ENCODE data around the gene LHX1.

LHX1 gene

GRCh38 chr17:36937001-36937958 lies at the start of gene LHX1:
TSS of gene LHX1 (plus strand) at chr17:36937475. CDS start at chr17:36938198, 723 bp downstream.
- peak in 1 of 2 experiments; percentile 28 for DNase-seq

DNA sequence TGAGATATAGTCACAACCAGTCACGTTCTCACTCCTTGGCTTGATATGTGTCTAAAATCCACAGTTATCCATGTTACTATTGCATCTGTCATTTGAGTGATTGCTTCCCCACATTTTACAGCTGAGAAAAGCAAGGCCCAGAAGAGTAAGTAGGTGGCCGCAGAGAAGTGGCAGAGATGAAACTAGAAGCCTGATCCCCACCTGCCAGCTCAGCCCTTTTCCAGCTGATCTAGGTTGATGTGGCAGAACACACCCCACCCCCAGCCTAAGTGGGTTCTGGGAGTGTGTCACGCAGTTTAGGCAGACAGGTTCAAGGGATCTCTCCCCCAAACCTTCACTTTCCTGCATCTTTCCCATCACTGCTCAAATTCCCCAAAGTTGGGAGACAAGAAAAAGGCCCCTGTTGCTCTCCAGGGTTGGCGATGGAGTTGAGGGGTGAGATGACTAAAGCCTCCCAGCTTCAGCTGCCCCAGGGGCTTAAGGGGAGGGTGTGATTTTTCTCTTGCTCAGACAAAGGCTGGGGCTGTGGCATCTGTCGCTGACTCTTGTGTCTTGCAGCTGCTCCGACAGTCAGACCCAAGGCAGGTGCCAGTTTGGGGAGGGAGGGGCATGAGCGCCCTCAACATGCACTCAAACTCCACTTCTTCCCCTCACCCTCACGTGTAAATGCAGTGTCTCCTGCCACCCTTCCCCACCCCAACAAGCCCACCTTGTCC lies 48.9 kb upstream of the LHX1 start:
- peak; percentile 97 to 99 for DNase-seq

GRCh38 chr17:36889770-36890349 lies 47.4 kb upstream of the LHX1 start:
- no peak for DNase-seq

GRCh38 chr17:36890398-36891168 lies 46.7 kb upstream of the LHX1 start:
- DNase-seq: peak in 1 of 2 experiments; percentile 63

DNA sequence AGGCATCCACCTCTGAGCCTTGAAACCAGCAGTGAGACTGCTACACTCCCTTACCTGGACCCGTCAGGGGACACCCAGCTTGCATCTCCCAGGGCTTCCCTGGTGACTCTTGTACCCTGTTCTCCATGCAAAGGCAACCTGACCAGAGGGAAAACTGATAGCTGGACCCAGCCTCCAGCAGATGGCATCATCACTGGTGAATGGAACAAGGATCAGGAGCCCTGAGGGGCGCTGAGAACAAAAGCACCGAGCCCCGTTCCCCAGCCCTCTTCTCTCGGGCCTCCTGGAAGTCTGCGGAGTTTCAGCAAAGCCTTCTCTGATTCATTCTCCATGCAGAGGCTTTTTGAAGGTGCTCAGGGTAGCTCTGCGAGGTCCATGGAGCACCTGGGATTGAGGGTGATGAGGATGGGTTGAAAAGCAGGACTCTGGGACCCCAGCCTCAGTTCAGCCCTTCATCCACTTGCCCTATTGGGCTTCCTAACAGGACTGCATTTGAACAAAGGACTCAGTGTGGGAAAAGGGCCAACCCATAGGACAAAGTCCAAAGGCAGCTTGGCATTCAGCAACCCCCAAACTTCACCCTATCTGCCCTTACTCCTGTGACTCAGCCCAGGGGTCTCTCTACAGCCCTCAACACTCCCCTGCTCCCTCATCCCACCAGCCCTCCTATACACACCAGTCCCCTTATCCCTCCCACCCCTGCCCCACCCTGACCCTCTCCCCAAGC lies 45.0 kb upstream of the LHX1 start:
- no peak for DNase-seq

DNA sequence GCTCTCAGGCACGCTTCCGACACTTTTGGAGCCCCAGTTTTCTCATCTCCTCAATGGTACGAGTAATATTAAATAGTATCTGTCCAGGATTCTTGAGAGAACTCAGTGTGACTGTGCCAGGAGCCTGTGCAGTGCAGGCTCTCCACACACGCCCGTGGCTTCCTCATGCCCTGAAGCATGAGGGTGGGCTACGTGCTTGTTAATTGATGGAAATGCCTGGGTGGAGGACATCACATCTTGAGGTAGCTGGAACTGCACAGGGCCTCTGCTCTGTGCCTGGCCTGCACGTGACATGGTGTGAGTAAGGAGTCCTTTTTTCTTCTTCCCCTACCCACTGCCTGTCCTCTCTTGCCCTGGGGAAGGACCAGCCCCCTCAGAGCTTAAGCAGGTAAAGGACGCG lies 43.1 kb upstream of the LHX1 start:
- no peak for DNase-seq

DNA sequence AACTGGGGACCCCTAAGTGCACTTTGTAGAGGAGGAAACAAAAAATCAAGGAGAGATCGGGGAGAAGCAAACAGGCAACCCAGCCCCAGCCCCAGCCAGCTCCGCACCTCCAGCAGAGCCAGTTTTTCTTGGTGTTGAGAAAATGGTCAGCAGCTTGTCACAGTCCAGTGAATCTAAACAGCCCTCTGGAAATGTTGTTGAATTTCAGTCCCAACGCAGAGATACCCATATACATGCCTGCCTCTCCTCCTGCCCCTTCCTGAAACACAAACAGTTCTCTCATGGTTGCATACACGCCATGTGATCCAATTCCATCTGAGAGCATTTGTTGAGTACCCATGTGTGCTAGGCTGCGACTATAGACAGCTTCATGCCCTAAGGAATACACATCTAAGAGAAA lies 42.4 kb upstream of the LHX1 start:
- DNase-seq: no peak

GRCh38 chr17:36899250-36900159 lies 37.8 kb upstream of the LHX1 start:
- DNase-seq: peak; percentile 33 to 64

DNA sequence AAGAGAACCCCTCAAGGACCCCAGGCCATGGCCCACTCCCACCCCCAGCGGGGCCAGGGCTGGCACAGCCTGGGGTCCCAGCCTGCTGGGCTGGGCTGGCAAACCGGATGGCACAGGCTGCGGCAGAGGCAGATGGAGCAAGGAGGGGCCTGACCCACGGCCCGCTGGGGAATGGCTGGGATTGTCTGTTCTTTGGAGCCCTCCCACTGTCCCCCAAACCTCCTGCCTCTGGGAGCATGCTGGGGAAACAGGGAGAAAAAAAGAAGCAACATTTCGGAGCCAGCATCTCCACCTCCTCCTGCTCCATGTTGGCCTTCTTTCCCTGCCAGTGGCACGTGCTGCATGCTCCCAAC lies 37.1 kb upstream of the LHX1 start:
- peak in 1 of 2 experiments; percentile 49 for DNase-seq

DNA sequence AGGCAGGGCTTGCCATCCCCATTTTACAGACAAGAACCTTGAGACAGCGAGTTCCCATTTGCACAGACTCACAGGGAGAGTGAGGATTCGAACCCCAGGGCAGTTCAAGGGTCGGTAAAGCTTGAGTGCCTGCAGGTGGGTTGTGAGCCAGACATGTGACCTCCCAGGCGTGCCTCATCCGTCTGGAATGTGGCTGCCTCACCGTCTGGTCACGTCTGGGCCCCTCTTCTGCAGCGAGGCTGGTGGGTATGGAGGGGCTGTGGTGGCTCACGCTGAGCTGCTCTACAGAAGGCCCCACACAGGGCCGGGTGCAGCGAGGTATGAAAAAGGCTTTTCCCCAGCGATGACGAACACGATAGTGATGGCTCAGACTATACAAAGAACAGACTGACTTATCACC lies 35.8 kb upstream of the LHX1 start:
- no peak for DNase-seq

- peak; percentile 70 to 75 for DNase-seq
These were observed 29.9 kb upstream of the LHX1 start for GRCh38 chr17:36907407-36907806.

DNA sequence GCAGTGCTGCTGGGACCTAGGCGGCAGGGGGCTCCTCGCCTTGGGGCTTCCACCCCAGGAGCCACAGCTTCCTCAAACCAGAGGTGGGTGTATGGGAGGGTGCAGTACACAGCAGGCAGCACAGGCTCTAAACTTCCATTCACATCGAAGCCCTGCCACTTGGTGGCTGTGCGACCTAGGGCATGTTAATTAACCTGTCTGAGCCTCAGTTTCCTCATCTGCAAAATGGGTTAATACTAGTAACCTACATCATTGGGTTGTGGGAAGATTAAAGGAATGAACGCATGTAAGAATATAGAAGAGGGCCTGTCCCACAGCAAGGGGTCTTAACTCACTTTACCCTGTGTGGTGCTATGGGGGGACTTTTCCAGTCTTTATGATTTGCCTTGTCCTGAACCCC lies 26.8 kb upstream of the LHX1 start:
- no peak for DNase-seq

- DNase-seq: no peak
These were observed 26.3 kb upstream of the LHX1 start for GRCh38 chr17:36911001-36911400.

- DNase-seq: no peak
These were observed 24.1 kb upstream of the LHX1 start for GRCh38 chr17:36913132-36913531.

GRCh38 chr17:36918211-36918691 lies 19.0 kb upstream of the LHX1 start:
- DNase-seq: no peak

GRCh38 chr17:36919407-36919968 lies 17.8 kb upstream of the LHX1 start:
- DNase-seq: no peak

GRCh38 chr17:36920032-36921005 lies 17.0 kb upstream of the LHX1 start:
- peak in 1 of 2 experiments; percentile 24 for DNase-seq

DNA sequence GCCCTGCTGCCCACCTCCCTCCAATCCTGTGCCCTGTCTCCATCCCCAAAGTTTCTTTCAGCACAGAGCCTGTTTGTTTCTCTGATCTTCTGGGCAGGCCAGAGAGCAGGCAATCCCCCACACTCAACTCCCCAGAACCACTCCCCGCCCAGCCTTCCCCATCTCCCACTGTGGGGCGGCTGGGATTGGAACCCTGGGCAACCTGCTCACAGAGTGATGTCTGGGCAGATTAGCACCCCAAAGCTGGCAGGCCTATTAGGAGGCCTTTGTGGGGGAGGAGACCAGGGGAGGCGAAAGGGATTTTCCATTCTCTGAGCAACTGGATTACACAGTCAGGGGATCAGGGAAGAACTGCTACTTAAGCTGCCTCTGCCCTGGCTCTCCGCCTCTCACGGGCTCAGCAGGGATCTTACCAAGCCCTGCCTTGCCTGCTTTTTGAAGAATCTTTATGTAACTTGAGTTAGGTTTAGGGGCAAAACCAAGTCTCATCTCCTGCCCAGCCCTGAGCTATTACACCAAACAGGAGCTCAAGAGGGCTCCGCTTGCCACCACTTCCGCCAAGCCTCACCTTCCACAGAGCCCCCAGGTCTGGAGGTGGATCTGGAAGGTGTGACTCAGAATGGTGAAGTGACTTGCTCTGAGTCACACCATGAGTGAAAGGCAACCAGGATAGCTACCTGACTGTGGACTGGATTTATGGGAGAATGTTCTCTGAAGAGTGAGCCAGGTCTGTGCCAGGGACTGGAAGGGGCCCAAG lies 16.0 kb upstream of the LHX1 start:
- peak; percentile 44 to 75 for DNase-seq
